22Rv1 (cell line): ENCODE data around the gene PLEKHA4.

Experiments
- CTCF ChIP-seq: fragments of 450-650 bp; IDR thresholded peaks from 2 replicates; pipeline ENCODE4 v1.5.1; 2017; ENCODE audit warnings: mild to moderate bottlenecking
- ZFX ChIP-seq: fragments of 450-650 bp; IDR thresholded peaks from 2 replicates; pipeline ENCODE4 v1.6.1; 2017; ENCODE audit warnings: antibody characterized with exemption, borderline replicate concordance

GRCh38 chr19:48897181-48897580, 28.8 kb upstream of the PLEKHA4 start:
- TF ChIP-seq CTCF (no peak), ZFX (no peak)
